Lung (tissue), 12 donors: ENCODE data around the gene CRACR2B. TPM values are rescaled to one million over a fixed set of nuclear protein-coding genes. Genes with fewer than 3 reads are reported as not detected.

Experiments used
- ATAC-seq: fragments of 200-7000 bp; cut with Tn5 transposase; one replicate; pipeline ENCODE4 v1.9.1; 2020; ENCODE audit warnings: moderate number of reproducible peaks; ENCODE audit not compliant: insufficient read depth, low FRiP score
- DNase-seq, 3 donors: peaks; one replicate each; pipeline ENCODE4 v3.0.0-alpha.2; 2013 to 2017
- H3K27ac ChIP-seq, 2 donors: one replicate each; pipeline ENCODE4 v1.5.1; 2013; ENCODE audit warnings: mild to moderate bottlenecking in 2 of 2, moderate library complexity in 2 of 2, control low read depth in 1 of 2, inconsistent platforms in 1 of 2, low read depth in 1 of 2, low read length in 1 of 2
- H3K27me3 ChIP-seq, 3 donors: one replicate each; pipeline ENCODE4 v1.5.1; 2013; ENCODE audit warnings: low read length in 2 of 3; ENCODE audit not compliant: control insufficient read depth in 3 of 3, insufficient read depth in 3 of 3
- H3K36me3 ChIP-seq, 4 donors: one replicate each; pipeline ENCODE4 v1.5.1; 2013; ENCODE audit warnings: low read length in 4 of 4, mild to moderate bottlenecking in 1 of 4, moderate library complexity in 1 of 4; ENCODE audit not compliant: control insufficient read depth in 4 of 4, insufficient read depth in 4 of 4
- H3K4me1 ChIP-seq, 5 donors: one replicate each; pipeline ENCODE4 v1.5.1; 2013; ENCODE audit warnings: low read length in 5 of 5, mild to moderate bottlenecking in 2 of 5, moderate library complexity in 1 of 5; ENCODE audit not compliant: control insufficient read depth in 5 of 5, insufficient read depth in 5 of 5
- H3K4me3 ChIP-seq: one replicate; pipeline ENCODE4 v1.5.1; 2013; ENCODE audit warnings: mild to moderate bottlenecking, control low read depth, moderate library complexity
- H3K9ac ChIP-seq, 2 donors: one replicate each; pipeline ENCODE4 v1.5.1; 2013; ENCODE audit warnings: low read length in 2 of 2, control low read depth in 1 of 2; ENCODE audit not compliant: insufficient read depth in 1 of 2
- H3K9me3 ChIP-seq, 4 donors: one replicate each; pipeline ENCODE4 v1.5.1; 2013; ENCODE audit warnings: low read length in 3 of 4, mild to moderate bottlenecking in 1 of 4, moderate library complexity in 1 of 4; ENCODE audit not compliant: control insufficient read depth in 4 of 4, insufficient read depth in 3 of 4
- CTCF ChIP-seq: IDR thresholded peaks from 2 replicates; pipeline ENCODE4 v1.5.1; 2012; ENCODE audit warnings: mild to moderate bottlenecking; ENCODE audit errors: control extremely low read depth, extremely low read depth
- whole genome bisulfite sequencing, 2 donors: extraction: QIAGEN DNeasy Blood & Tissue Kit; methylation state at CpG; one replicate each; pipeline ENCODE4 v1.1.7; 2013; 5-methylcytosine and 5-hydroxymethylcytosine counted together
- polyA plus RNA-seq, 2 donors: library from polyadenylated mRNA; stranded (reverse); fragments of 200-250 nt; gene quantifications; one replicate each; pipeline ENCODE4 v1.2.1, GENCODE V29; 2013
- total RNA-seq, 2 donors: library from RNA; depleted of rRNA in 1 of 2; stranded (reverse); fragments of >200 nt in 1 of 2; gene quantifications; one replicate each; pipeline ENCODE4 v1.2.1, GENCODE V29; 2014 to 2021
- donor health status: control.
- donor health status: control.
- donor health status: Bipolar disorder and iron deficiency.
- donor health status: healthy.
- donor health status: DM: yes; HTN: yes; CAD: no.

The CRACR2B gene
- total and polyA plus RNA-seq, 4 donors = 17.9 to 45.1 (median 31.7) TPM

GRCh38 chr11:843086-843734 lies 15.5 kb downstream of the CRACR2B start:
- no peak for DNase-seq

GRCh38 chr11:843818-844692 lies 16.3 kb downstream of the CRACR2B start:
- H3K4me1 ChIP-seq = peaks cover 6 to 47% (median 40%) of the 10 kb centered on the region in 5 donors
- H3K9ac ChIP-seq = peak overlapping the region in 1 of 2 donors; percentile 28
- TF ChIP-seq CTCF = no peak
- H3K36me3 ChIP-seq = peaks cover 3 to 20% (median 4%) of the 10 kb centered on the region in 4 donors
- H3K4me3 ChIP-seq = peak overlapping the region; percentile 70
- ATAC-seq (peak; percentile 43), DNase-seq (peak; percentile 94 to 96 (median 96))
- no peaks in the 10 kb centered on the region for H3K27me3 ChIP-seq
- peak overlapping the region; percentile 95 to 96 for H3K27ac ChIP-seq
- H3K9me3 ChIP-seq = no peaks in the 10 kb centered on the region
- 4 to 7% methylated on average over 22 to 25 of the region's 25 CpGs for WGBS, 2 donors

More at GRCh38 chr11:843086-843734, 15.5 kb downstream of the CRACR2B start:
- Histone ChIP-seq H3K4me3 (peak overlapping the region; percentile 70), H3K9ac (no peak overlapping the region), H3K9me3 (no peaks in the 10 kb centered on the region), H3K4me1 (peaks cover 6 to 44% (median 34%) of the 10 kb centered on the region in 5 donors), H3K27ac (peak overlapping the region; percentile 95 to 96), H3K27me3 (no peaks in the 10 kb centered on the region), H3K36me3 (peaks cover 3 to 28% (median 7%) of the 10 kb centered on the region in 4 donors)
- TF ChIP-seq CTCF = no peak
- 1% methylated on average over 38 to 53 of the region's 53 CpGs for WGBS, 2 donors
- ATAC-seq = no peak

GRCh38 chr11:844693-845644 lies 17.2 kb downstream of the CRACR2B start:
- peaks cover under 1 to 11% (median 3%) of the 10 kb centered on the region in 4 donors for H3K36me3 ChIP-seq
- peak overlapping the region in 1 of 2 donors; percentile 61 for H3K9ac ChIP-seq
- TF ChIP-seq CTCF = no peak
- H3K4me3 ChIP-seq = peak overlapping the region; percentile 4
- peaks cover 6 to 49% (median 41%) of the 10 kb centered on the region in 5 donors for H3K4me1 ChIP-seq
- DNase-seq (peak; percentile 96 to 98 (median 96)), ATAC-seq (peak; percentile 19)
- WGBS, 2 donors = 20 to 40% methylated on average over 29 to 31 of the region's 31 CpGs
- H3K27me3 ChIP-seq = no peaks in the 10 kb centered on the region
- peak overlapping the region; percentile 95 to 96 for H3K27ac ChIP-seq
- no peaks in the 10 kb centered on the region for H3K9me3 ChIP-seq
